ENCODE measurements around the gene ABCB11. TPM values are rescaled to one million over a fixed set of nuclear protein-coding genes. Genes with fewer than 3 reads are reported as not detected.
"Not testable (repeated sequence)": the region's sequence is repeated elsewhere in the genome, so short reads cannot be mapped to it uniquely, and the experiment has no call there.

ABCB11 gene
- total RNA-seq, 1 experiment from 2014 or later, result 1.3 TPM

GRCh38 chr2:168939918-168940317 lies 91.2 kb downstream of the ABCB11 start:
- DNase-seq, result no peak
- Mint-ChIP-seq H3K4me3 (ENCODE audit: low read depth, unreplicated experiment) (no peak overlapping the region), H3K27me3 (ENCODE audit: unreplicated experiment) (no peaks in the 10 kb centered on the region), H3K27ac (ENCODE audit: unreplicated experiment) (no peak overlapping the region), H3K9me3 (ENCODE audit: low read depth, unreplicated experiment) (no peaks in the 10 kb centered on the region), H3K4me1 (ENCODE audit: low read depth, unreplicated experiment) (peaks cover 8% of the 10 kb centered on the region), H3K36me3 (ENCODE audit: insufficient read depth, unreplicated experiment) (no peaks in the 10 kb centered on the region)
- intact Hi-C loops (cut with micrococcal nuclease; ENCODE audit: unreplicated experiment), result loop anchor here (10.0 kb wide), 1 partner anchor 455 kb away; no protein-coding TSS in a partner anchor
- no TSS peak for BruUV-seq (replicated peaks)
- CTCF ChIA-PET, result no interaction called here
- TF ChIP-seq, protein P1, sequence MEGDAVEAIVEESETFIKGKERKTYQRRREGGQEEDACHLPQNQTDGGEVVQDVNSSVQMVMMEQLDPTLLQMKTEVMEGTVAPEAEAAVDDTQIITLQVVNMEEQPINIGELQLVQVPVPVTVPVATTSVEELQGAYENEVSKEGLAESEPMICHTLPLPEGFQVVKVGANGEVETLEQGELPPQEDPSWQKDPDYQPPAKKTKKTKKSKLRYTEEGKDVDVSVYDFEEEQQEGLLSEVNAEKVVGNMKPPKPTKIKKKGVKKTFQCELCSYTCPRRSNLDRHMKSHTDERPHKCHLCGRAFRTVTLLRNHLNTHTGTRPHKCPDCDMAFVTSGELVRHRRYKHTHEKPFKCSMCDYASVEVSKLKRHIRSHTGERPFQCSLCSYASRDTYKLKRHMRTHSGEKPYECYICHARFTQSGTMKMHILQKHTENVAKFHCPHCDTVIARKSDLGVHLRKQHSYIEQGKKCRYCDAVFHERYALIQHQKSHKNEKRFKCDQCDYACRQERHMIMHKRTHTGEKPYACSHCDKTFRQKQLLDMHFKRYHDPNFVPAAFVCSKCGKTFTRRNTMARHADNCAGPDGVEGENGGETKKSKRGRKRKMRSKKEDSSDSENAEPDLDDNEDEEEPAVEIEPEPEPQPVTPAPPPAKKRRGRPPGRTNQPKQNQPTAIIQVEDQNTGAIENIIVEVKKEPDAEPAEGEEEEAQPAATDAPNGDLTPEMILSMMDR (IDR thresholded peaks at IDR 0.05; ENCODE audit: unreplicated experiment), result no peak

- intact Hi-C loops (cut with micrococcal nuclease; ENCODE audit: unreplicated experiment), result no loop called here
- no TSS peak for BruUV-seq (replicated peaks)
- DNase-seq, result no peak
- Mint-ChIP-seq H3K9me3 (ENCODE audit: low read depth, unreplicated experiment) (no peaks in the 10 kb centered on the region), H3K27ac (ENCODE audit: unreplicated experiment) (no peak overlapping the region), H3K4me1 (ENCODE audit: low read depth, unreplicated experiment) (peaks cover 4% of the 10 kb centered on the region), H3K27me3 (ENCODE audit: unreplicated experiment) (no peaks in the 10 kb centered on the region), H3K4me3 (ENCODE audit: low read depth, unreplicated experiment) (no peak overlapping the region), H3K36me3 (ENCODE audit: insufficient read depth, unreplicated experiment) (no peaks in the 10 kb centered on the region)
- CTCF ChIA-PET, result no interaction called here
- TF ChIP-seq, protein P1 (IDR thresholded peaks at IDR 0.05; ENCODE audit: unreplicated experiment), result no peak
Observed at GRCh38 chr2:168939061-168939460, 92.1 kb downstream of the ABCB11 start.

GRCh38 chr2:168935810-168936581 lies 95.1 kb downstream of the ABCB11 start:
- intact Hi-C loops (cut with micrococcal nuclease; ENCODE audit: unreplicated experiment), result no loop called here
- no peak for DNase-seq
- CTCF ChIA-PET, result interaction anchor here (1.1 to 1.5 kb wide), 3 partner anchors 11 to 23 kb away, joined by 3 to 6 read pairs (median 5); no protein-coding TSS in a partner anchor
- Mint-ChIP-seq H3K36me3 (ENCODE audit: insufficient read depth, unreplicated experiment) (no peaks in the 10 kb centered on the region), H3K27me3 (ENCODE audit: unreplicated experiment) (no peaks in the 10 kb centered on the region), H3K27ac (ENCODE audit: unreplicated experiment) (no peak overlapping the region), H3K4me1 (ENCODE audit: low read depth, unreplicated experiment) (no peaks in the 10 kb centered on the region), H3K9me3 (ENCODE audit: low read depth, unreplicated experiment) (no peaks in the 10 kb centered on the region), H3K4me3 (ENCODE audit: low read depth, unreplicated experiment) (no peak overlapping the region)
- BruUV-seq (replicated peaks), result no TSS peak
- TF ChIP-seq, protein P1 (IDR thresholded peaks at IDR 0.05; ENCODE audit: unreplicated experiment), result no peak

DNA sequence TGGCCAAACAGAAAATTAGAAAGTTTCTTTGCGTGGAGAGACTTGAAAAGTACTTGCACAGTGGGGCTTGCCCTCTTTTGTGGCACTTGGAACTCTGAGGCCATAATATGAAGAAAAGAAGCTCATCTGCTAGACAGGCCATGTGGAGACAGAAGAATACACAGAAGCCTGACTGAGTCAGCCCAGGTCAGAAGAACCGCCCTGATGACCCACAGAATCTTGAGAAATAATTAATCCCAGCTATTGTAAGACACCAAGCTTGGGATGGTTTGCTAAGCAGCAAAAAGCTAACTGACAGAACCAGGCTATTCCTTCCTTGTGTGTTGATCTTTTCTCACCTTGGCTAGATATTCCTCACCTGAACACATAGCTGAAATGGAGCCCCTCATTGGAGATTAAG lies 96.3 kb downstream of the ABCB11 start:
- CTCF ChIA-PET, result interaction anchor here (1.5 kb wide), 2 partner anchors 12 to 13 kb away, joined by 3 to 6 read pairs; no protein-coding TSS in a partner anchor

DNA sequence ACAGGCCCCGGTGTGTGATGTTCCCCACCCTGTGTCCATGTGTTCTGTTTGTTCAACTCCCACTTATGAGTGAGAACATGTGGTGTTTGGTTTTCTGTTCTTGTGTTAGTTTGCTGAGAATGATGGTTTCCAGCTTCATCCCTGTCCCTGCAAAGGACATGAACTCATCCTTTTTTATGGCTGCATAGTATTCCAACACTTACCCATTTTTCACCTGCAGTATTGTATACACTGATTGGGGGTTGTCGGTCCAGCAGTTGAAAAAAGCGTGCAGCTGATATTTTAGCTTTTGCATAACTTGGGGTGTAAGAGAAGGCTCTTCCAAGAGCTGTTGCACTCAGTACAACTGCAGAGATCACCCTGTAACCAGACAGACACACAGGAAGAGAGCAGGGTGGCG lies 99.0 kb downstream of the ABCB11 start:
- BruUV-seq (replicated peaks); H3K27ac Mint-ChIP-seq (ENCODE audit: unreplicated experiment); H3K4me3 Mint-ChIP-seq (ENCODE audit: low read depth, unreplicated experiment); H3K4me1 Mint-ChIP-seq (ENCODE audit: low read depth, unreplicated experiment); intact Hi-C loops (cut with micrococcal nuclease; ENCODE audit: unreplicated experiment); CTCF ChIA-PET; H3K9me3 Mint-ChIP-seq (ENCODE audit: low read depth, unreplicated experiment); DNase-seq; H3K27me3 Mint-ChIP-seq (ENCODE audit: unreplicated experiment); H3K36me3 Mint-ChIP-seq (ENCODE audit: insufficient read depth, unreplicated experiment): not testable (repeated sequence)

More for the DNA sequence above, 96.3 kb downstream of the ABCB11 start:
- no peaks in the 10 kb centered on the region for H3K27me3 Mint-ChIP-seq (ENCODE audit: unreplicated experiment)
- intact Hi-C loops (cut with micrococcal nuclease; ENCODE audit: unreplicated experiment), result no loop called here
- H3K4me1 Mint-ChIP-seq (ENCODE audit: low read depth, unreplicated experiment), result no peaks in the 10 kb centered on the region
- no peak overlapping the region for H3K4me3 Mint-ChIP-seq (ENCODE audit: low read depth, unreplicated experiment)
- no peaks in the 10 kb centered on the region for H3K9me3 Mint-ChIP-seq (ENCODE audit: low read depth, unreplicated experiment)
- TF ChIP-seq, protein P1 (IDR thresholded peaks at IDR 0.05; ENCODE audit: unreplicated experiment), result no peak
- no peak for DNase-seq
- no TSS peak for BruUV-seq (replicated peaks)
- H3K27ac Mint-ChIP-seq (ENCODE audit: unreplicated experiment), result no peak overlapping the region
- no peaks in the 10 kb centered on the region for H3K36me3 Mint-ChIP-seq (ENCODE audit: insufficient read depth, unreplicated experiment)
